Cerebellar nuclear complex (tissue), 1 donor: ENCODE measurements around the gene CMSS1.

Experiments
- DNase-seq, 2 experiments: peaks; one replicate each; lab custom pipeline; 2025; lab: John Stamatoyannopoulos, UW

CMSS1 gene

GRCh38 chr3:99817437-99818240 lies at the start of gene CMSS1:
Gene CMSS1 (plus strand): TSS chr3:99817862.
- DNase-seq, result peak; percentile 35 to 42

GRCh38 chr3:99768126-99768525 lies 49.5 kb upstream of the CMSS1 start:
- no peak for DNase-seq

GRCh38 chr3:99768808-99769501 lies 48.7 kb upstream of the CMSS1 start:
- no peak for DNase-seq

- no peak for DNase-seq
Measured at GRCh38 chr3:99772171-99772570, 45.5 kb upstream of the CMSS1 start.

GRCh38 chr3:99772671-99773070 lies 45.0 kb upstream of the CMSS1 start:
- no peak for DNase-seq

GRCh38 chr3:99774467-99774866 lies 43.2 kb upstream of the CMSS1 start:
- no peak for DNase-seq

- no peak for DNase-seq
Measured at GRCh38 chr3:99776516-99777209, 41.0 kb upstream of the CMSS1 start.

- DNase-seq, result no peak
Measured at GRCh38 chr3:99777210-99777549, 40.5 kb upstream of the CMSS1 start.

GRCh38 chr3:99777708-99778107 lies 40.0 kb upstream of the CMSS1 start:
- no peak for DNase-seq

- DNase-seq, result no peak
Measured at GRCh38 chr3:99780749-99781148, 36.9 kb upstream of the CMSS1 start.

- DNase-seq, result no peak
Measured at GRCh38 chr3:99781761-99782160, 35.9 kb upstream of the CMSS1 start.

- DNase-seq, result no peak
Measured at GRCh38 chr3:99783011-99783573, 34.6 kb upstream of the CMSS1 start.

GRCh38 chr3:99789011-99789721 lies 28.5 kb upstream of the CMSS1 start:
- DNase-seq, result no peak

- DNase-seq, result no peak
Measured at GRCh38 chr3:99794485-99794884, 23.2 kb upstream of the CMSS1 start.

GRCh38 chr3:99795573-99795972 lies 22.1 kb upstream of the CMSS1 start:
- DNase-seq, result no peak

GRCh38 chr3:99799422-99799821 lies 18.2 kb upstream of the CMSS1 start:
- no peak for DNase-seq

- no peak for DNase-seq
Measured at GRCh38 chr3:99803297-99803696, 14.4 kb upstream of the CMSS1 start.

- no peak for DNase-seq
Measured at GRCh38 chr3:99805160-99805559, 12.5 kb upstream of the CMSS1 start.

- DNase-seq, result no peak
Measured at GRCh38 chr3:99808163-99808794, 9.4 kb upstream of the CMSS1 start.

GRCh38 chr3:99809565-99809964 lies 8.1 kb upstream of the CMSS1 start:
- no peak for DNase-seq

- no peak for DNase-seq
Measured at GRCh38 chr3:99810403-99810802, 7.3 kb upstream of the CMSS1 start.

GRCh38 chr3:99817047-99817436 lies 620 bp upstream of the CMSS1 start:
- peak in 1 of 2 experiments; percentile 14 for DNase-seq
